IPS-NIHi11 (cell line): Measurements from ENCODE around the gene PRSS56.

Experiments
- DNase-seq: peaks from one replicate; pipeline ENCODE4 v3.0.0; 2012; ENCODE audit warnings: mixed read lengths, low spot score

Gene PRSS56

DNA sequence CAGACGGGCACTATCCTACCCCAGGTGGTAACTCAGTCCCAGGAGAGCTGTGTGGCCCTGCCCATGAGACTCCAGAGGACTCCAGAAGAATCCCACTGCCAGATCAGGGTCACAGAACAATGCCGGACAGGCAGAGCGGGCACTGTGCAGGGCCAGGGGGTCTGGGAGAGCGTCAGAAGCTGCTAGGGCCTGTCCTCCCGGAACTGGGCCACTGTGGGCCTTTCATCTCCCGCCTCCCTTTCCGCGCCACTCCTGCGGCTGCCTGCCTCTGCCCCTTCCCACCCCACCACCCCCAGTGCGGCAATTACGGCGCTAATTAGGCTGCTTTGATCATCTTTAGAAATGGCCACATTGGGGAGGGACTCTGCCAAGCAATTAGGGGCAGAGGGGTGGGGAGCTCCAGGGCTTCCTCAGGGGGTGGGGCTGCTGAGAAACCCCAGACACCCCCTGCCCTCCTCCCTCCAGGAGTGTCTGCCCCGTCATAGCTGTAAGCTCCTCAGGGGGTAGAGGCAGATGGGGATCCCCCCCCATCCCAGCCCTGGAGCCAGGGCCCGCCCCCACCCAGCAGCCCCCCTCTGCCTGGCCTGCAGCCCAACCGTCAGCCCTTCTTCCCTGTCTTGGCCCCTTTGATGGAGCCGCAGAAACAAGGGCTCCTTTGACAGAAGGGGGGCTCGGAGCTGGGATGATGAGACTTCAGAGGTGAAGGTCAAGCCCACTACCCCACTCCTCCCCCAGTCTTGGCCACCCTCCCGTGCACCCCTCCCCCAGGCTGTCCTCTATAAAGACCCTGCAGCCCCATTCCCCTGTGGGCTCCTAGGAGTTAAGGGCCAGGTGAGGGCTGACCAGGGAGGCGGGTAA, at the start of gene PRSS56:
TSS of gene PRSS56 (plus strand) at position 808 of the 858 bp plus-strand sequence. CDS start 211 bp downstream, outside the sequence.
- DNase-seq: no peak

DNA sequence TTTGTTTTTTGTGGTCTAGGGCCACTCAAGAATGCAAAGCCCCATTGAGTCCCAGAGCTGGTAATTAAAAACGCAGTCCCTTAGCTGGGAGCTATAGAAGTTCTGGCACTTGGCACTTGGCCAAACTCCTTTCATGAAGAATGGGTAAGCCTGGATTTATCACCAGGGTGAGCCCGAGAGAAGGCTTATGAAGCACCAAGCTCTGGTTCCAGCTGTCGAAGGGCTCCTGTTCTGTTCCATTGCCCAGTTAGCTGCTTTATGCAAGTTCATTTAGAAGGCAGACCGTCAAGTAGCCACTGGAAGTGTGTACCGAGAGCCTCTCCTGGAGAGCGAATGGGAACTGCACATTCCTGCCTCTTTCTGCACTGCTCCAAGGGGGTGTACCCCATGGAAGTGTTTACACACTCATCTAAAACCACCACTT, 46.7 kb upstream of the PRSS56 start:
- DNase-seq: no peak

DNA sequence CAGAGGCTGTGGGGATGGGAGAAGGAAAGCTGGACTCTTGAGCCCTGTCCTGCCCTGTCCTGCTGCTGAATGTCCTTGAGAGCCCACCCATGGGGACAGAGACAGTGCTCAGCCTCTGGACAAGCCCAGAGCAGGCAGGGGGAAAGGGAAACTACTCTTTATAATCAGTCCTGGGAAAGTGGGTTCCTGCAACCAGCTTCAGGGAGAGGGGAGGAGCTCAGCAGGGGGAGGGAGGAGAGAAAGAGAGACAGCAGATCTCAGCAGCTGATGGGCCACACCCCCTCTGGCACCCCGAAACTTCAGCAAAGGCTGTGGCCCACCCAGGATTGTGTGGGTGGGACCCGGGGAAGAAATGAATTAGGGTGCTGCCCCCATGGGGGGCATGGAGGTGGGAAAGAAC, 44.1 kb upstream of the PRSS56 start:
- no peak for DNase-seq

DNA sequence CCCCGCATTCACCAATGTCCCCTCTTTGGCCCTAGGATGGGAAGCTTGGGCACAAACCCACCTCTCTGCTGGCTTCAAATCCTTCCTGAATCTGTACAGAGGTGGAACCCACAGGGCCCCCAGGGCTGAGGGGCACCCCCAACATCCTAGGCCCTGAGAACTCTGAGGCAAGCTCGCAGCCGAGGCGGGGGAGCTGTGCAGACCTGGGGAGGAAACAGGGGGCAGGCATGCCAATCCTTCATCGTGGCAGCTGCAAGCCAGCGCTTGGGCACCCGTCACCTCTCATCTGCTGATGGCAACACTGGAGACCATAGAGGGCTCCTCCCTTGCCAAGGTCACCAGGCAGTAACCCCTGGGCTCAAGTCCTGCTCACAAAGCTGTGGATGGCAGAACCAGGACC, 43.4 kb upstream of the PRSS56 start:
- DNase-seq: no peak

DNA sequence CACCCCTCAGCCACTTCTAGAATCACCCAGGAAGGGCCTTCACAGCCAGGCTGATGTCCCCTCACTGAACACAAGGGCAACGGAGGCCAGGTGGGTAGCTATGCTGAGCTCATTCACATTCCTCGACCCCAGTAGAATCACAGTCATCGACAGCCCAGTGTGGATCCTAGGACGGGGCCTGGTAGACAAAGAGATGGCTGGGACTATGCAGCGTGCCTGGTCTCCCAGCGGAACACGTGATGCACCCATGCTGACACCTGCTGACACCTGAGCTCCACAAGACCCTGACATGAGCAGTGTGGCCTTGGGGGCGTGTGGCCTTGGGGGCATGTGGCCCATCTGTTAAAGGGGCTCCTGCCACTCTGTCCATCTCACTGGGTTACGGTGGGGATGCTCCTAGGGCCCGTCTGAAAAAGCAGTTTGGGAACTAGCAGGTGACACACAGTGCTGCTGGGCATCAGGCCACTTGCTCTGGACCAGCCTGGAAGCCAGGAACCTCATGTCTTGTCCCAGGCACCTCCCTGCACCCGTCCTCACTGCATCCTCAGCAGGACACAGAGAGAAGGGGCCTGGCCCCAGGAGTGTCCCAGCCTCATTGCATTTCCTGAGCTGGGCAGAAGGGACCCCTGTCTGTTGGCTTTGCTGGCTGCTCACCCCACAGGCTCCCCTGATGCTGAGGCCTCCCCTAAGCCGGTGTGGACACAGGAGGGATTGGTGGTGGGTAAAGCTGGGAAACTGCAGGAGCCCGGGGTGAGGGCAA, 42.3 kb upstream of the PRSS56 start:
- no peak for DNase-seq

DNA sequence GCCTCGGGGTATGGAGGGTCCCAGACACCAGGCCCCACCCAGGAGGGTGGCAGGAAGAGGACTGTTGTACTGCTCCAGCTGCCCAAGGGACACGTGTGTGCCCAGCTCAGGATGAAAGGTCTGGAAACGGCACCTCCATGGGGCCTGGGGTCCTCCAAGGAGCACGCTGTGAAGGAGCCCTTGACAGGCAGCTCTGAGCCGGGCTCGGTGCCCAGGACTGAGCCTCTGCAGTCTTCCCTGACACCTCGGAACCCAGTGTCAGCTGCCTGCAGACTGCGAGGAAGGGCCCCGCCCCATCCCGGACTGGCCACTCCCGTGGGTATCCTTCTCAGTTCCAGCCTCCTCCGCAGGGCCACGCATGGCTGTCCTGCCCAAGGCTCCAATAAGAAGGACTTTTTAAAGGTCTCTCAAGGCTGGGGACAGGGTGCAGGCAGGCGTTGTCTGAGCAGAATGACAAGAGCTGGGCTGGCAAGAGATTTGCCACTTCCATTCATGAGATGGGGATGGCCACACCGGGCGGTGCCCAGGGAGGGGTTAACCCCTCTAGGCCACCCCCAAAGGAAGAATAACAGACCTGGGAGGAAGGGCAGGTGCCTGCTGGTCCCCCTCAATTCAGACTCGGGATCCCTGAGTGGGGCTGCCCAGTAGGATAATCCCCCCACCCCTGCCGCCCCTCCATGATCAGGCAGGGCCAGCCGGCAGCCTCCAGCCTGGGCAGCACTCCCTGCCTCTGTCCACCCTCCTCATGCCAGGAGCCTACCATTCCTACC, 41.4 kb upstream of the PRSS56 start:
- no peak for DNase-seq

DNA sequence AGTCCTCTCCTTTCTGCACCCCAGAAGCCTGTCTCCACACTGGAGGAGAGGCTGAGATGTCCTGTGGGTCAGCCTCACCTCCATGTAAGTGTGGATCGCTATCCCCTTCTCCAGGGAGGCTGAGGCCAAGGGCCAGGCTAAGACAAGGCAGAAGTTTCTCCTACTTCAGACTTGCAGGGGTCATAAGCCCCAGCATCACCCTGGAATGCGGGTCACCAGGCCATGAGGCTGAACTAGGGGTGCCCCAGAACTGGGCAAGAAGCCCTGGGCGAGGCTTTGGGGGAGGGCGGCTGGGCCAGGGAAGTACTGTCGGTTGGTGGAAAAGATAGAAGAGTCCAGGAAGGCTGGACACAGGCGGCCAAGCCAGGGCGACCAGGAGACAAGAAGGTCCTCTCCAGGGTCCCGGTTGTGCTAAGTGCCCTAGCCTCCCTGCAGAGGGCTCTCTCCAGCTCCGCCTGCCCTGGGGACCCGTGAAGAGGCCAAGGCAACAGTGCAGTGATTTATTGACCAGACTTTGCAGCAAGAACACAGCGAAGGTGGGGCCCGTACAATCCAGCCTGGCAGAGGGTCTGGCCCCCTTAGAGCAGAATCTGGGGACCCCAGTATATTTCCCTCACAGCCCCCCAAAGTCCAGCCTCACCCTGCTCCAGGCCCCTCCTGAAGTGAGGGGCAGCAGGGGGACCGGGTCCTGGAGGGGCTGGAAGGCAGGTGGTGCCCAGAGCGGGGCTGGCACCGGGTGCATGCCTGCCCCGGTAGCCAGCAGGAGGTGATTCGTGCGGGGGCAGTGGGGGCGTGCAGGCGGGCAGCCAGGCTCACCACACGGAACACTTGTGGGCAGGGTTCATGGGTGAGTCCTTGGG, 40.6 kb upstream of the PRSS56 start:
- DNase-seq: no peak

DNA sequence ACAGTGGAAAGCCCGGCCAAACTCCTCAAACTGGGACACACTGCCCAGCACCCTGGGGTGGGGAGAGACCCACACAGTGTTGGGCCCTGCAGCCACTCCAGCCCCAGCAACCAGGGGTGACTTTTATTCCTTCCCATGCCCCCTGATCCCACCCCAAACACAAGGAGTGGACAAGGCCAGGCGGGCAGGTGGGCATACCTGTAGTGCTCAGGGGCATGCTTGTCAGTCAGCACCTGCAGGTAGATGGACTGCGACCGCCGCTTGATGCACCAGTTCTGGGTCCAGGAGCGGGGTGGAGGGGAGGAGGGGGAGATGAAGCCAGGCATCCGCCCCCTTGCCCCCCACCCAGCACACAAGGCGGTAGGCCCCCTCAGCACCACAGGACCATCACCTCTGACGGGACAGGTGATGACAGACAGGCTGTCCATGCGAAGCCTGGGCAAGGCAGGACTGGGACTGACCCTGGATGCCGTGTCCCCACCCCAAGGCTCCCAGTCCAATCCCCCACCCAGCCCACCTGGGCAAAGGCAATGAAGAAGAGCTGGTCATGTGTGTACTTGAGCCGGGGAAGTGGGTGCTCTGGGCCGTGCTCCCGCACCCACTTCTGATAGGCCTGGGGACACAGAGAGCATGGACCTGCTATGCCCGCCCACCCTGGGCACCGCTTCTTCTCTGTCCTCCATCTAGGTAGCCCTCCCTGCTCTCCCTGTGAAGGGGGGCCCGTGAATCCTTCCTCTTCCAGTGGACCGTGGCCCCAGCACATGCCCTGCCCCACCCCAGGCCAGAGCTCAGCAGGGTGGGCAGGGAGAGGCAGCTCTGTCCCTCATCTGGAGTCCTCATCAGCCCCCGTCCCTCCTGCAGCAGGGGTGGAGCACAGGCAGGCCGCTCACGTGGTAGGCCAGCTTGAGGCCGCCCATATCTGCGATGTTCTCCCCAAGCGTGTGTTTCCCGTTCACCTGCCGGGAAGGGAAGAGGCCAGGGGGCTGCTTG, 39.7 kb upstream of the PRSS56 start:
- DNase-seq: no peak

DNA sequence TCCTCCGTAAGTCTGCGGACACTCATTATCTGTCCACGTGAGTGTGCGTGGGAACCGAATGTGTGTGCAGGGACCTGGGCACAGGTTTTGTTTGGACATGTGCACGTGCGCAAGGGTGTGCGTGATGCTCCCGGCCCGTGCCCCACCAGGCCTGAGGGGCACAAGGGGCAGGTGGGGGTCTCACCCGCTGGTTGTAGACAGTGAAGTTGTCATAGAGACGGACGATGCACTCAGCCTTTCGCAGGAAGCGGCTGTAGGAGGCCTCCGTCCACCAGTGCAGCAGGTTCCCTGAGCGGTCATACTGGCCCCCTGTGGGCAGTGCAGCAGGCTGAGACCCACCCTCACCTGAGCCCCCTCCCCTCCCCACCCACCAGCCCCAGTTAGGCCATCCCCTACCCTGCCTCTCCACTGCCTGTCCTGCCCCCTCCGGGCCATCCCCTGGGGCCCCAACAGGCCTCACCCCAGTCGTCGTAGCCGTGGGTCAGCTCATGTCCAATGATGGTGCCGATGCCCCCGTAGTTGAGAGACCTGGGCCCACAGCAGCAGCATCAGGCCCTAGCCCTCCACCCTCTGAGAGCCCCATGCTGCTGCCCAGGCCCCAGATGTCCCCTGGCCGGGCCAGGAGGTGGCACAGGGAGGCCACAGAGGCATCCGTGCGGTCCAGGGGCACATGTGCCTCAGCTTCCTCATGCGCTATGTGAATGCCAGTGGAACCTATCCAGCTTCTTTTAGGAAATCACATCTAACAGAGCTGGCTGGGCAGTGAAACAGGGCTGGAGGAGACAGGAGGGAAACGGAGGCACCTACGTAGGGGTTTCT, 38.7 kb upstream of the PRSS56 start:
- no peak for DNase-seq

DNA sequence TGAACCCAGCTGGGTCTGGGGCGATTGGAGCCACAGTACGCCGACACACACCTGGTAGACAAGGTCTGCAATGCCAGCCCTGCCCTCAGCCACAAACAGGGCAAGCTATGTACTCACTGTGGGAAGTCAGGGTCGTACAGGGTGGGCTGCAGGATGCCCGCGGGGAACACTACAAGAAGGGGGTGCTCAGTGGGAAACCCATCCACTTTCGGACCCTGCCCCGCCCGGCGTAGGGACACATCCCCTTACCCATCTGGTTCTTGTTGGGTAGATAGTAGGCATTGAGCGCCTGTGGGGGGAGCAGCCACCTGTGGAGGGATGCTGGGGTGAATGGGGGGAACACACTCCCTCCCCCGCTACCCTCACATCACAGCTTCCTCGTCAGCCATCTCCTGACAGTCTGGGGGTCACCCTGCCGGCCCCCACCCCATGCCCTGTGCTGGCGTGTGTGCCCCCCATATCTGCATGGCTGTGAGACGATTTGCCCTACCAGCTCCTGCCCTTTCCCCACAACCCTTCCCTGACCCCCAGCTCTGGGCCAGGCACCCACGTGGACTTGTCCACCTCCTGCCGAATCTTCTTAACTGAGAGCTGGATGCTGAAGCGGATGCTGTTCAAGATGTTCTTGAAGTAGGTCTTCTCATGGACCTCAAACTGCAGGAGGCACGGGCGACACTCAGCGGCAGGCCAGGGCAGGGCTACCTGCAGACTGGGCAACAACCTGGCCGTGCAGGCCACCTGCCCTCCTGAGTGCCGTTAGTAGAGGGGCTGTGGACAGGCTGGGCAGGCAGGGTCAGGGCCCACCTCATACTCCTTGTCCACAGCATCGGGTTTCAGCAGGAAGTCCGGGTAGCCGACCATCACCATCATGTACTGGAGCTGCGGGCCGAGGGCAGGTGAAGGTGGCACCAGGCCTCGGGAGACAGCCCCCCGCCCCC, 37.6 kb upstream of the PRSS56 start:
- DNase-seq: no peak

DNA sequence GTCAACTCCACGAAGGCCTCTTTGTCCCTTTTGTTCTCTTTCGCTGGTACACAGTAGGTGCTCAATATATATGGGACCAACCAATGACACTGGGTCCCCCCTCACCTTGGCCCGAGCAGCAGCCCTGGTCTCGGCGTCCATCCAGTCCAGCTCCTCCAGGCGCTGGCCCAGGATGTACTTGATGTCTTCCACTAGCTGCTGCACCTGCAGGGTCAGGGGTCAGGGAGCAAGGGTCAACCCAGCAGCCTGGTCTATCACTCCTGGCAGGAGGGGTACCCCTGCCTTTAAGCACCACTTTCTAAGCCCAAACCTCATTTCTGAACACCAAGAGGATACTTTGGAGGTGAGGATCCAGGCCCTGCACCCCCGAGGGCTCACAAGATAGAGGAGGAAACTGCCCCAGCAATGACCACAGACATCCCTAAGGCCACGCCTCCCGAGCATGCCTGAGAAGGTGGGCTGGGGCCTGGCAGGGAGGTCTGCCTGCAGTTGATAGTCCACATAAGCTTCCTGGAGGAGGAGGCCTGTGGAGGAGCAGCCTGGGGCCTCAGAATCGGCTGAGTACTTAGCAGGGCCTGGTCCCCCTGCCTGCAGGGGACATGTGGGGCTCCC, 36.8 kb upstream of the PRSS56 start:
- DNase-seq: no peak

DNA sequence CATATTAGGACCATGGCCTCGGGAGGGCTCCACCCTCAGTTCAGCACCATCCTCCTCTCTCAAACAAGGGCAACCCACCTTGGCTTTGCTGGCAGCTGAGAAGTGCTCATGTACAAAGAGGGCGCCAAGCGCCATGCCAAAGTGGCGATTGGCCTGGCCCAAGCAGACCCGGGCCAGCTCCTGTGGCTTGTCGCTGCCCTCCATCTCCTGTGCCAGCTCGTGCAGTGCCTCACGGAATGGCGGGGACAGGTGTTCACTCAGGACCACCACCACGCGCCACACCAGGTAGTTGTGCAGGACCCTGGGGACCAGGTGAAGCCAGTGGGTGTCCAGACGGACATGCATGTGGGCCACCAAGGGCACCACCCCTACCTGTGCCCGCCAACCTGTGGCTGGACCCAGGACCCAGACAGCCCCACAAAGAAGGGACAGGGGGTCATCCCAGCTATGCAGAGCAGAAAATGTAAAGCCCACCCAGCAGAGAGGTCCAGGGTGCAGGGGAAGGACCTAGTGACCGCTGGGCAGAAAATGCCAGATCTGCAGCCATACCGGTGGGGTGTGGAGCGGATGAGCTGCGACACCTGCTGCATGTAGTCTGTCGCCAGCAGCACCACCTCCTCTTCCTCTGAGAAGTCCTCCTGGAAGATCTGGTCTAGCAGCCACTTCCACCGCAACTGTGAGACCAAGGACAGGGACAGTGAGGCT, 36.1 kb upstream of the PRSS56 start:
- no peak for DNase-seq

DNA sequence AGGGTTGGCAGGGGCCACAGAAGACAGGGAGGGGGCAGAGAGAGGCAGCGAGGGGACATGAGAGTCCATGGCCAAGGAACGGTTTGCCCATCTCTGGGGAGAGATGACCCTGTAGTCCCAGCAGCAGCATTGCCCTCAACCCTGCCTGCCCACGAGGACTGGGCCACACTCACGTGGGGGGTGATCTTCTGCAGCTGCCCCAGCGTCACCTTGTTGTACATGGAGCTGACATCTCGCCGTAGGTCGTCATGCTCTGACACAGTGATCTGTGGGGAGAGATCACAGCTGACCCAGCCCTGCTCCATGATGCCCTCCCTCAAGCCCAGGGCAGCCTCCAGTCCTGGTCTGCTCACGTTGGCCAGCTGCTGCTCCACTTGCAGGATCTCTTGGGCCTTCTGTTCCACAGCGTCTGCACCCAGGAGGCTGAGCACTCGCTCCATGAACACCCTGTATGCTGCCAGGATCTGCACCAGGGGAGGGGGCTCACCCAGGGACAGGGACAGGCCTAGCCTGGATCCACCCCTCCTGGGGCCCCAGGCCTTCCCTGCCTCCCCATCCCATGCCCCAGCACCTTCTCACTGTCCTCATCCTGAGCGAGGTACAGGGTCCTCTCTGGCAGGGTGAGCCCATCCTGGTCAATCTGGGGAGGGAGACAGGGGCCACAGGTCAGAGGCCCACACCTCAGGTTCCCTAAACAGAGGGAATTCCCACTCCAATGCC, 35.4 kb upstream of the PRSS56 start:
- no peak for DNase-seq

DNA sequence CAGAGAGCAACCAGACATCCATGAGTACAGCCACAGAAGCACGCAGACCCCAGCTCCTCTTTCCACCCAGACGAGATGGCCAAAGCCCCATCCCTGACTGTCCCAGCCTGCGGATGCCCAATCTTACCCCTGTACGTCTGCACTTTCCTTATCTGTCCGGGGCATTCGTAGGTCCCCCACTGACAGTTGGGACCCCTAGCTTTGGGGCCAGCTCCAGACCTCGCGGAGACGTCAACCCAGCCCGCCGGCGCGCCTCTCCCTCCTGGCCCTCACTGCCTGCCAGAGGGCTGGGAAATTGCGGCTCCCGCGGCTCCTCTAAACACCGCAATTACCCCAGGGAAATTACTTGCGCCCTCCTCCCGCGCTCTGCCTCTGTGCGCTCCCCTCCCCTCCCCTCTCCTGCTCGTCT, 34.8 kb upstream of the PRSS56 start:
- DNase-seq: no peak

DNA sequence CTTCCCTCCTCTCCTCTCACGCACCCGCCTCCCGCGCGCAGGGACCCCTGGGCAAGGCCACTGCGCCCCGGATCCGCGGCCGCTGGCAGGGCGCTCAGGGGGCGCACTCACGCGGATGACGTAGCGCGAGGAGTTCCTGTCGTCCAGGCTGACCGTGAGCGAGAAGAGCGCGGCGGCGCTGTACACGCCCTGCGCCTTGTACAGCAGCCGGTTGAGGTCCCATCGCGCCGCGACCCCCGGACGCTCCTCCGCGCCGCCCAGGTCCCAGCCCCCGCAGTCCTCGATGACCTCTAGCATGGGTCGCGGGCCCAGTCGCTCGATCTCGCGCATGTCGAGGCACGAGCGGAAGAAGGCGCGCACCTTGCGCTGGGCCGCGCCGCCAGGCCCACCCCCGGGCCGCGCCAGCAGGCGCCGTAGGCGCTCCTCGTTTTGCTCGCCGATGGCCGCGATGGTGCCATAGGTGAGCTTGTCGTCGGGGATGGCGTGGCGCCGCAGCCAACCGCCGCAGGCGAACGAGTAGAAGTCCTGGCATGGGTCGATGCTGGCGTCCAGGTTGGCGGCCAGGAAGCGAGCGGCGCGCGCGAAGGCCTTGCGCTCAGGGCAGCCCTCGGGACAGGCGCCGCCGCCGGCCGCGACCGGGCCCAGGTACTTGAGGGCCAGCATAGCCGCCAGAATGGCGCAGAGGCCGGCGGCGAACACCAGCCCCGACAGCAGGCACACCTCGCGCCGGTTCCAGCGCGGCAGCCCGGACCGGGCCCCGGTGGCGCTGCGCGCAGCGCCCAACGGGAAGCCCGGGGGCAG, 34.2 kb upstream of the PRSS56 start:
- no peak for DNase-seq
